ENCODE results near the gene PLD4.
"Not testable (repeated sequence)": the region's sequence is repeated elsewhere in the genome, so short reads cannot be mapped to it uniquely, and the experiment has no call there.

PLD4 gene

GRCh38 chr14:104937161-104937560 lies 12.5 kb downstream of the PLD4 start:
- no peak overlapping the region for H3K27ac ChIP-seq (ENCODE audit: low read depth, low read length)
- no peak overlapping the region for H3K9ac ChIP-seq (ENCODE audit: low read length)
- no peak overlapping the region for H3K4me3 ChIP-seq (ENCODE audit: low read length)
- H3K4me1 ChIP-seq (ENCODE audit: control insufficient read depth, insufficient read depth, low read length), result no peaks in the 10 kb centered on the region
- peaks cover 11% of the 10 kb centered on the region for H3K36me3 ChIP-seq (ENCODE audit: control insufficient read depth, insufficient read depth, low read length)
- peaks cover 6% of the 10 kb centered on the region for H3K27me3 ChIP-seq (ENCODE audit: control insufficient read depth, insufficient read depth, low read length)

DNA sequence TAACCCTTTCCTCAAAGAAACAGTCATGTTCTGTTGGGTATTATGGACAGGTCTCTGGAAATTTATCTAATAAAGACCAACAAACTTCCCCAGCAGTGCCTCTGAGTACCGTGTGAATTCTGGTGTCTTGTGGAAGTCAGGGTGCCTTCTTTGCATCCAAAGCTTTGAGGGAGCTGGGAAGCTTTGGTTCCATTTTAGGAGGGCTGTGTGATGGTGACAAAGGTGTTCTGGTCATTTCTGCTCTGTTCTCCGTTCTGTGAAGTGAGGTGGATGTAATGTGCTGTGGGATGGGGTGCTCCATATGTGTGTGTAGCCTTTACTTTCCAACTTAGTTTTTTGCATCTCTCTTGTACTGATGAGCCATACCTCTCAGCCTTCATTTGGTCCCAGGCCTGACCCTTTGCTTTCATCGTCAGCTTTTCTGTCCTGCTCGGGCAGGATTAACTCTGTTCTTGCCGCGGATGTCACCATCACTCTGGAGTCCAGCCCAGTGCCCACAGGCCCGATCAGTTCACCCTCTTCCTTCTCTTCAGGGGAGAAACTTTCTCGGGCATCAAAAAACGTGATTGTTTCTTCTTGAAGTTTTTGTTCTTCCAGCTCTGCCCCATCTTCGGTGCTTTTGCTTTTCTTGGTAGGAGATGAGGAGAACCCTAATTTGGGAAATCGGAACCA lies 13.2 kb downstream of the PLD4 start:
- Histone ChIP-seq H3K36me3 (ENCODE audit: control insufficient read depth, insufficient read depth, low read length) (peaks cover 11% of the 10 kb centered on the region), H3K9ac (ENCODE audit: low read length) (no peak overlapping the region), H3K27me3 (ENCODE audit: control insufficient read depth, insufficient read depth, low read length) (peaks cover 6% of the 10 kb centered on the region), H3K4me3 (ENCODE audit: low read length) (no peak overlapping the region), H3K4me1 (ENCODE audit: control insufficient read depth, insufficient read depth, low read length) (no peaks in the 10 kb centered on the region), H3K27ac (ENCODE audit: low read depth, low read length) (no peak overlapping the region)

- peaks cover 11% of the 10 kb centered on the region for H3K36me3 ChIP-seq (ENCODE audit: control insufficient read depth, insufficient read depth, low read length)
- peaks cover 6% of the 10 kb centered on the region for H3K27me3 ChIP-seq (ENCODE audit: control insufficient read depth, insufficient read depth, low read length)
- no peak overlapping the region for H3K9ac ChIP-seq (ENCODE audit: low read length)
- no peak overlapping the region for H3K27ac ChIP-seq (ENCODE audit: low read depth, low read length)
- H3K4me3 ChIP-seq (ENCODE audit: low read length), result no peak overlapping the region
- no peaks in the 10 kb centered on the region for H3K4me1 ChIP-seq (ENCODE audit: control insufficient read depth, insufficient read depth, low read length)
These were observed 13.8 kb downstream of the PLD4 start for GRCh38 chr14:104938436-104938835.

DNA sequence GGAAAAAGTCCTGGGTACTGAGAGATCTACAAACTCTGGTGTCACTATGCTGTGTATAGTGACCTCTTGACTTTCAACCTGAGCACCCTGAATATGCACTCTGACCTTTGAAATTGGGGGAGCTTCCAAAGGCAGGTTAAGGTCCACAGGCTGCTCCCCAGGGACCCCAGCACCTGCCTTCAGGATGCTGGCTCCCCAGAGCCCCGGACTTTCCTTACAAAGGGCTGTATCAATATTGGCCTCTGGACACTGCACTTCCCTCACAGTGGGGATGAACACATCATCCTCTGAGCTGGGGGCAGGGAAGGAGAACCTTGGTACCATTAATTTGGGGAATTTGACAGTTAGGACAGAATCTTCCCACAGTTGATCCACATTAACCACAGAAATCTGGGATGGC lies 14.3 kb downstream of the PLD4 start:
- Histone ChIP-seq H3K36me3 (ENCODE audit: control insufficient read depth, insufficient read depth, low read length) (peaks cover 11% of the 10 kb centered on the region), H3K27ac (ENCODE audit: low read depth, low read length) (no peak overlapping the region), H3K9ac (ENCODE audit: low read length) (no peak overlapping the region), H3K27me3 (ENCODE audit: control insufficient read depth, insufficient read depth, low read length) (peaks cover 6% of the 10 kb centered on the region), H3K4me1 (ENCODE audit: control insufficient read depth, insufficient read depth, low read length) (no peaks in the 10 kb centered on the region), H3K4me3 (ENCODE audit: low read length) (no peak overlapping the region)

- Histone ChIP-seq H3K4me3 (ENCODE audit: low read length) (no peak overlapping the region), H3K9ac (ENCODE audit: low read length) (no peak overlapping the region), H3K36me3 (ENCODE audit: control insufficient read depth, insufficient read depth, low read length) (peaks cover 11% of the 10 kb centered on the region), H3K27me3 (ENCODE audit: control insufficient read depth, insufficient read depth, low read length) (peaks cover 2% of the 10 kb centered on the region), H3K27ac (ENCODE audit: low read depth, low read length) (no peak overlapping the region), H3K4me1 (ENCODE audit: control insufficient read depth, insufficient read depth, low read length) (no peaks in the 10 kb centered on the region)
These were observed 15.2 kb downstream of the PLD4 start for GRCh38 chr14:104939666-104940410.

GRCh38 chr14:104940526-104941150 lies 16.0 kb downstream of the PLD4 start:
- Histone ChIP-seq H3K27ac (ENCODE audit: low read depth, low read length) (no peak overlapping the region), H3K36me3 (ENCODE audit: control insufficient read depth, insufficient read depth, low read length) (peaks cover 11% of the 10 kb centered on the region), H3K4me1 (ENCODE audit: control insufficient read depth, insufficient read depth, low read length) (no peaks in the 10 kb centered on the region), H3K9ac (ENCODE audit: low read length) (no peak overlapping the region), H3K4me3 (ENCODE audit: low read length) (no peak overlapping the region), H3K27me3 (ENCODE audit: control insufficient read depth, insufficient read depth, low read length) (peaks cover 2% of the 10 kb centered on the region)

DNA sequence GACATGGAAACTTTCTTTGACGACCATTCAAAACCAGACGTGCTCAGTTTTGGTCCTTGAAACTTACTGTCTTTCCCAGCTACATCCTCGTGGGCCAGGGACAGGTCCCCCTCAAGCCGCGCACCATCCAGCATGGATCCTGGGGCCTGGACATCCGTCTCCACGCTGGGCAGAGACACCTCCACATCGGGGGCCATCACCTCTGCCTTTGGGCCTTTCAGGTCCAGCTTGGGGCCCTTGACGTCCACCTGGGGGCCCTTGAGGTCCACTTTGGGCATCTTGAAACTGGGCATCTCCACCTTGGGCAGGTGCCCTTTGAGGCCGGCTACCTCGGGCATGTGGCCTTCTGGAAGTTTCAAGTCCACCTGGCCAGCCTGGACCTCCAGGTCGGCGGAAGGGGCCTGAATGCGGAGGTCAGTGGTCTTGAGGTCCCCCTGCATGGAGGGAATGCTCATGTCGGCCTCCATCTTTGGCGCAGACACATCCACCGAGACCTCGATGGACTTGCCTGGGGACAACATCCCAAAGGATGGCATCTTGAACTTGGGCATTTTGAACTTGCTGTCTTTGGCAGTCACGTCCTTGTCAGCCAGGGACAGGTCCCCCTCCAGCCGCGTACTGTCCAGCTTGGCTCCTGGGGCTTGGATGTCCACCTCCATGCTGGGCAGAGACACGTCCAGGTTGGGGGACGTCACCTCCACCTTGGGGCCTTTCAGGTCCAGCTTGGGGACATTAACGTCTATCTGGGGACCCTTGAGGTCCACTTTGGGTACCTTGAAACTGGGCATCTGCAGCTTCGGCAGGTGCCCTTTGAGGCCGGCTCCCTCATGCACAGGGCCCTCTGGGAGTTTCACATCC lies 17.1 kb downstream of the PLD4 start:
- Histone ChIP-seq H3K4me1 (ENCODE audit: control insufficient read depth, insufficient read depth, low read length) (no peaks in the 10 kb centered on the region), H3K4me3 (ENCODE audit: low read length) (no peak overlapping the region), H3K36me3 (ENCODE audit: control insufficient read depth, insufficient read depth, low read length) (peaks cover 11% of the 10 kb centered on the region), H3K9ac (ENCODE audit: low read length) (no peak overlapping the region), H3K27ac (ENCODE audit: low read depth, low read length) (no peak overlapping the region), H3K27me3 (ENCODE audit: control insufficient read depth, insufficient read depth, low read length) (peaks cover 2% of the 10 kb centered on the region)

DNA sequence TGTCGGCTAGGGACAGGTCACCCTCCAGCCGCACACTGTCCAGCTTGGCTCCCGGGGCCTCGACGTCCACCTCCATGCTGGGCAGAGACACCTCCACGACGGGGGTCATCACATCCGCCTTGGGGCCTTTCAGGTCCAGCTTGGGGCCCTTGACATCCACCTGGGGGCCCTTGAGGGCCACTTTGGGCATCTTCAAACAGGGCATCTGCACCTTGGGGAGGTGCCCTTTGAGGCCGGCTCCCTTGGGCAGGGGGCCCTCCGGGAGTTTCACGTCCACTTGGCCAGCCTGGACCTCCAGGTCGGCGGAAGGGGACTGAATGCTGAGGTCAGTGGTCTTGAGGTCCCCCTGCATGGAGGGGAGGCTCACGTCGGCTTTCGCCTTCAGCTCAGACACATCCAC lies 17.9 kb downstream of the PLD4 start:
- Histone ChIP-seq H3K27me3 (ENCODE audit: control insufficient read depth, insufficient read depth, low read length) (peaks cover 2% of the 10 kb centered on the region), H3K36me3 (ENCODE audit: control insufficient read depth, insufficient read depth, low read length) (peaks cover 11% of the 10 kb centered on the region), H3K9ac (ENCODE audit: low read length) (no peak overlapping the region), H3K4me1 (ENCODE audit: control insufficient read depth, insufficient read depth, low read length) (no peaks in the 10 kb centered on the region), H3K27ac (ENCODE audit: low read depth, low read length) (no peak overlapping the region), H3K4me3 (ENCODE audit: low read length) (no peak overlapping the region)

DNA sequence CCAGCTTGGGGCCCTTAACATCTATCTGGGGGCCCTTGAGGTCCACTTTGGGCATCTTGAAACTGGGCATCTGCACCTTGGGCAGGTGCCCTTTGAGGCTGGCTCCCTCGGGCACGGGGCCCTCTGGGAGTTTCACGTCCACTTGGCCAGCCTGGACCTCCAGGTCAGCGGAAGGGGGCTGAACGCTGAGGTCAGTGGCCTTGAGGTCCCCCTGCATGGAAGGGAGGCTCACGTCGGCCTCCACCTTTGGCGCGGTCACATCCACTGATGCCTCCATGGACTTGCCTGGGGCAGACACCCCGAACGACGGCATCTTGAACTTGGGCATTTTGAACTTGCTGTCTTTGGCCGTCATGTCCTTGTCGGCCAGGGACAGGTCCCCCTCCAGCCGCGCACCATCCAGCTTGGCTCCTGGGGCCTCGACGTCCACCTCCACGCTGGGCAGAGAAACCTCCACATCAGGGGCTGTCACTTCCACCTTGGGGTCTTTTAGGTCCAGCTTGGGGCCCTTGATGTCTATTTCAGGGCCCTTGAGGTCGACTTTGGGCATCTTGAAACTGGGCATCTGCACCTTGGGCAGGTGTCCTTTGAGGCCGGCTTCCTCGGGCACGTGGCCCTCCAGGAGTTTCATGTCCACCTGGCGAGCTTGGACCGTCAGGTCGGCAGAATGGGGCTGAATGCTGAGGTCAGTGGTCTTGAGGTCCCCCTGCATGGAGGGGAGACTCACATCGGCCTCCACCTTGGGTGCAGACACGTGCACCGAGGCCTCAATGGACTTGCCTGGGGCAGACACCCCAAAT lies 18.7 kb downstream of the PLD4 start:
- not testable (repeated sequence) for H3K4me1 ChIP-seq (ENCODE audit: control insufficient read depth, insufficient read depth, low read length); H3K27me3 ChIP-seq (ENCODE audit: control insufficient read depth, insufficient read depth, low read length); H3K27ac ChIP-seq (ENCODE audit: low read depth, low read length); H3K9ac ChIP-seq (ENCODE audit: low read length); H3K4me3 ChIP-seq (ENCODE audit: low read length)
- H3K36me3 ChIP-seq (ENCODE audit: control insufficient read depth, insufficient read depth, low read length), result peaks cover 11% of the 10 kb centered on the region

DNA sequence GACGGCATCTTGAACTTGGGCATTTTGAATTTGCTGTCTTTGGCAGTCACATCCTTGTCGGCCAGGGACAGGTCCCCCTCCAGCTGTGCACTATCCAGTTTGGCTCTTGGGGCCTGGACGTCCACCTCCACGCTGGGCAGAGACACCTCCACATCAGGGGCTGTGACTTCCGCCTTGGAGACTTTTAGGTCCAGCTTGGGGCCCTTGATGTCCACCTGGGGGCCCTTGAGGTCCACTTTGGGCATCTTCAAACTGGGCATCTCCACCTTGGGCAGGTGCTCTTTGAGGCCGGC lies 19.3 kb downstream of the PLD4 start:
- H3K9ac ChIP-seq (ENCODE audit: low read length); H3K4me3 ChIP-seq (ENCODE audit: low read length); H3K27me3 ChIP-seq (ENCODE audit: control insufficient read depth, insufficient read depth, low read length); H3K27ac ChIP-seq (ENCODE audit: low read depth, low read length); H3K4me1 ChIP-seq (ENCODE audit: control insufficient read depth, insufficient read depth, low read length): not testable (repeated sequence)
- peaks cover 10% of the 10 kb centered on the region for H3K36me3 ChIP-seq (ENCODE audit: control insufficient read depth, insufficient read depth, low read length)

DNA sequence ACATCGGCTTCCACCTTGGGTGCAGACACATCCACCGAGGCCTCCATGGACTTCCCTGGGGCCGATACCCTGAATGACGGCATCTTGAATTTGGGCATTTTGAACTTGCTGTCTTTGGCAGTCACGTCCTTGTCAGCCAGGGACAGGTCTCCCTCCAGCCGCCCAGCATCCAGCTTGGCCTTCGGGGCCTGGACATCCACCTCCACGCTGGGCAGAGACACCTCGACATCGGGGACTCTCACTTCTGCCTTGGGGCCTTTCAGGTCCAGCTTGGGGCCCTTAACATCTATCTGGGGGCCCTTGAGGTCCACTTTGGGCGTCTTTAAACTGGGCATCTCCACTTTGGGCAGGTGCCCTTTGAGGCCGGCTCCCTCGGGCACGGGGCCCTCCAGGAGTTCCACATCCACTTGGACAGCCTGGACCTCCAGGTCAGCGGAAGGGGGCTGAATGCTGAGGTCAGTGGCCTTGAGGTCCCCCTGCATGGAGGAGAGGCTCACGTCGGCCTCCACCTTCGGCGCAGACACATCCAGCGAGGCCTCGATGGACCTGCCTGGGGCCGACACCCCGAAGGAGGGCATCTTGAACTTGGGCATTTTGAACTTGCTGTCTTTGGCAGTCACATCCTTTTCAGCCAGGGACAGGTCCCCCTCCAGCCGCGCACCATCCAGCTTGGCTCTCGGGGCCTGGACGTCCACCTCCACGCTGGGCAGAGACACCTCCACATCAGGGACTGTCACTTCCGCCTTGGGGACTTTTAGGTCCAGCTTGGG lies 19.9 kb downstream of the PLD4 start:
- H3K4me1 ChIP-seq (ENCODE audit: control insufficient read depth, insufficient read depth, low read length); H3K4me3 ChIP-seq (ENCODE audit: low read length); H3K27me3 ChIP-seq (ENCODE audit: control insufficient read depth, insufficient read depth, low read length); H3K9ac ChIP-seq (ENCODE audit: low read length); H3K27ac ChIP-seq (ENCODE audit: low read depth, low read length); H3K36me3 ChIP-seq (ENCODE audit: control insufficient read depth, insufficient read depth, low read length): not testable (repeated sequence)
